Keratinocyte (primary cell): ENCODE data around the gene RGMA. TPM values are rescaled to one million over a fixed set of nuclear protein-coding genes. Genes with fewer than 3 reads are reported as not detected.

Source experiments
- DNase-seq: peaks from one replicate; pipeline ENCODE4 v3.0.0-alpha.2; 2011; ENCODE audit warnings: low read depth, missing footprints, low spot score
- FAIRE-seq: peaks from 2 replicates; lab custom pipeline; 2011; peaks lifted over from hg19 to GRCh38; lab: Jason Lieb, UNC
- H2AFZ ChIP-seq: 2 replicates; pipeline ENCODE4 v1.6.0; 2012; ENCODE audit warnings: low read length, control low read depth, inconsistent platforms; ENCODE audit not compliant: control insufficient read depth
- H3K27ac ChIP-seq: 2 replicates; pipeline ENCODE4 v1.5.1; 2011; ENCODE audit warnings: low read length; ENCODE audit not compliant: control insufficient read depth, insufficient read depth
- H3K27me3 ChIP-seq: 3 replicates; pipeline ENCODE4 v1.6.0; 2011; ENCODE audit warnings: low read length; ENCODE audit not compliant: control insufficient read depth, insufficient read depth; ENCODE audit errors: extremely low read depth
- H3K36me3 ChIP-seq, 2 experiments: 2 replicates in 1 of 2; 3 replicates in 1 of 2; pipeline ENCODE4 v1.5.1; 2011; ENCODE audit warnings: low read length in 2 of 2, mild to moderate bottlenecking in 1 of 2; ENCODE audit not compliant: control insufficient read depth in 2 of 2, insufficient read depth in 2 of 2; ENCODE audit errors: extremely low read depth in 1 of 2
- H3K4me1 ChIP-seq: 3 replicates; pipeline ENCODE4 v1.5.1; 2011; ENCODE audit warnings: low read length; ENCODE audit not compliant: control insufficient read depth, insufficient read depth; ENCODE audit errors: extremely low read depth
- H3K4me2 ChIP-seq: 3 replicates; pipeline ENCODE4 v1.6.0; 2011; ENCODE audit warnings: low read depth, low read length; ENCODE audit not compliant: control insufficient read depth, insufficient read depth; ENCODE audit errors: extremely low read depth
- H3K4me3 ChIP-seq, 3 experiments: fragments of 200-600 bp in 1 of 3; sonication (generic) in 1 of 3; 2 replicates in 2 of 3; 3 replicates in 1 of 3; pipeline ENCODE4 v1.5.1; 2011 to 2016; ENCODE audit warnings: low read length in 3 of 3, mild to moderate bottlenecking in 3 of 3, control low read depth in 2 of 3, inconsistent platforms in 1 of 3, low read depth in 1 of 3, mixed read lengths in 1 of 3, mixed run types in 1 of 3, moderate library complexity in 1 of 3; ENCODE audit not compliant: control insufficient read depth in 2 of 3, insufficient read depth in 2 of 3; ENCODE audit errors: extremely low read depth in 1 of 3
- H3K79me2 ChIP-seq: 2 replicates; pipeline ENCODE4 v1.6.0; 2012; ENCODE audit warnings: low read length; ENCODE audit not compliant: control insufficient read depth, insufficient read depth
- H3K9ac ChIP-seq: 3 replicates; pipeline ENCODE4 v1.6.0; 2011; ENCODE audit warnings: low read length; ENCODE audit not compliant: control insufficient read depth, insufficient read depth; ENCODE audit errors: extremely low read depth
- H3K9me1 ChIP-seq: 3 replicates; pipeline ENCODE4 v1.6.0; 2011; ENCODE audit warnings: low read length; ENCODE audit not compliant: control insufficient read depth, insufficient read depth; ENCODE audit errors: extremely low read depth
- H3K9me3 ChIP-seq: 2 replicates; pipeline ENCODE4 v1.5.1; 2012; ENCODE audit warnings: low read depth, low read length; ENCODE audit not compliant: control insufficient read depth
- H4K20me1 ChIP-seq: 3 replicates; pipeline ENCODE4 v1.6.0; 2011; ENCODE audit warnings: low read length; ENCODE audit not compliant: control insufficient read depth, insufficient read depth; ENCODE audit errors: extremely low read depth
- CTCF ChIP-seq, 3 experiments: IDR thresholded peaks in 1 of 3; conservative IDR thresholded peaks in 1 of 3; optimal IDR thresholded peaks in 1 of 3; 2 replicates in 2 of 3; 3 replicates in 1 of 3; pipeline versions ENCODE3 to v1.5.1; 2011; ENCODE audit warnings: low read length in 3 of 3, mild to moderate bottlenecking in 3 of 3, moderate library complexity in 2 of 3, control low read depth in 1 of 3, inconsistent platforms in 1 of 3; ENCODE audit not compliant: insufficient read depth in 2 of 3; ENCODE audit errors: extremely low read depth in 1 of 3
- EZH2 ChIP-seq: IDR thresholded peaks from one replicate; pipeline ENCODE4 v1.6.1; 2012; ENCODE audit warnings: inconsistent platforms, mild to moderate bottlenecking, low read length, moderate library complexity
- dilution Hi-C: fragments of 300-500 bp; cut with MboI; formaldehyde crosslinking; loops from one replicate; pipeline ENCODE4 v1.7.0; 2020; ENCODE audit warnings: low sequenced_read_pairs; ENCODE audit not compliant: extremely low pct_ligation_motif_present
- polyA plus RNA-seq, 5 experiments: library from polyadenylated mRNA; depleted of rRNA in 3 of 5; stranded (reverse) in 3 of 5; stranded (forward) in 1 of 5; unstranded in 1 of 5; fragments of >200 nt; gene quantifications; 1 replicate in 1 of 5; 2 replicates in 3 of 5; 3 replicates in 1 of 5; pipeline versions ENCODE4 v1.2.1 to v1.2.3, GENCODE V29; 2011 to 2012; ENCODE audit warnings: missing spikeins in 2 of 5, low read depth in 1 of 5, low replicate concordance in 1 of 5

Gene RGMA
- polyA plus RNA-seq, 1 donor (not counting 4 experiments of a cell fraction or from before 2014, with no cell fraction given) = 0.18 TPM

- dilution Hi-C loops = no loop called here
- no peaks in the 10 kb centered on the region for H3K36me3 ChIP-seq
Observed at GRCh38 chr15:93055211-93055610, 33.8 kb downstream of the RGMA start.

GRCh38 chr15:93052090-93052879, 36.7 kb downstream of the RGMA start:
- Histone ChIP-seq H3K27ac (no peak overlapping the region), H3K4me1 (peaks cover 6% of the 10 kb centered on the region), H3K9me1 (no peaks in the 10 kb centered on the region), H2AFZ (no peak overlapping the region), H4K20me1 (no peaks in the 10 kb centered on the region), H3K4me2 (no peak overlapping the region), H3K9me3 (no peaks in the 10 kb centered on the region), H3K9ac (no peak overlapping the region), H3K79me2 (no peaks in the 10 kb centered on the region), H3K27me3 (peaks cover 8% of the 10 kb centered on the region), H3K36me3 (no peaks in the 10 kb centered on the region), H3K4me3 (no peak overlapping the region)
- FAIRE-seq (no peak), DNase-seq (no peak)
- dilution Hi-C loops = no loop called here
- TF ChIP-seq CTCF (optimal IDR thresholded peaks at IDR 0.05 in 1 of 3, IDR thresholded peaks at IDR 0.05 in 1 of 3, conservative IDR thresholded peaks at IDR 0.05 in 1 of 3; ENCODE audit: extremely low read depth in 1 of 3, insufficient read depth in 2 of 3, low read length in 3 of 3) (peak in 2 of 3 experiments; percentile 14 to 43), EZH2 (no peak)

More at GRCh38 chr15:93055211-93055610, 33.8 kb downstream of the RGMA start:
- H3K9ac ChIP-seq = no peak overlapping the region
- H3K79me2 ChIP-seq = no peaks in the 10 kb centered on the region
- no peak overlapping the region for H3K27ac ChIP-seq
- H3K9me3 ChIP-seq = no peaks in the 10 kb centered on the region
- H3K4me2 ChIP-seq = no peak overlapping the region
- H3K4me1 ChIP-seq = no peaks in the 10 kb centered on the region
- H3K27me3 ChIP-seq = no peaks in the 10 kb centered on the region
- DNase-seq (no peak), FAIRE-seq (no peak)
- no peaks in the 10 kb centered on the region for H3K9me1 ChIP-seq
- TF ChIP-seq CTCF (optimal IDR thresholded peaks at IDR 0.05 in 1 of 3, IDR thresholded peaks at IDR 0.05 in 1 of 3, conservative IDR thresholded peaks at IDR 0.05 in 1 of 3; ENCODE audit: extremely low read depth in 1 of 3, insufficient read depth in 2 of 3, low read length in 3 of 3) (no peak), EZH2 (no peak)
- H4K20me1 ChIP-seq = no peaks in the 10 kb centered on the region
- no peak overlapping the region for H2AFZ ChIP-seq
- H3K4me3 ChIP-seq = no peak overlapping the region
